Stimulated activated naive CD8-positive, alpha-beta T cell treated with anti-CD3 and anti-CD28 coated beads, Interleukin-15, amount 100 ng/mL, for 72 hours (primary cell): Measurements from ENCODE around the gene SEPTIN3.
"Not testable (repeated sequence)": the region's sequence is repeated elsewhere in the genome, so short reads cannot be mapped to it uniquely, and the experiment has no call there.

Source experiments
- ATAC-seq: fragments of 150-1000 bp; cut with Tn5 transposase; 2 replicates; pipeline ENCODE4 v1.10.0; 2021; ENCODE audit warnings: mild to moderate bottlenecking, moderate library complexity
- DNase-seq, 2 donors: peaks; one replicate each; pipeline ENCODE4 v3.0.0; 2021 to 2022
- H3K27ac Mint-ChIP-seq, 2 donors: one replicate each; pipeline ENCODE4 v1.8.0; 2022; ENCODE audit warnings: mild to moderate bottlenecking in 2 of 2, mixed read lengths in 2 of 2, moderate library complexity in 2 of 2
- H3K27me3 Mint-ChIP-seq: one replicate; pipeline ENCODE4 v1.8.0; 2022; ENCODE audit warnings: mixed read lengths
- H3K4me1 Mint-ChIP-seq: one replicate; pipeline ENCODE4 v1.8.0; 2022; ENCODE audit warnings: mild to moderate bottlenecking, mixed read lengths
- H3K4me3 Mint-ChIP-seq, 2 donors: one replicate each; pipeline ENCODE4 v1.8.0; 2022; ENCODE audit warnings: mild to moderate bottlenecking in 2 of 2, mixed read lengths in 2 of 2, moderate library complexity in 1 of 2
- H3K9me3 Mint-ChIP-seq, 2 donors: one replicate each; pipeline ENCODE4 v1.8.0; 2022; ENCODE audit warnings: mixed read lengths in 2 of 2

SEPTIN3 gene

GRCh38 chr22:41935015-41935351, 34.3 kb upstream of the SEPTIN3 start:
- no peaks in the 10 kb centered on the region for H3K9me3 Mint-ChIP-seq
- no peak overlapping the region for H3K4me3 Mint-ChIP-seq
- H3K27me3 Mint-ChIP-seq: no peaks in the 10 kb centered on the region
- H3K27ac Mint-ChIP-seq: no peak overlapping the region
- DNase-seq: no peak
- ATAC-seq: no peak
- peaks cover 30% of the 10 kb centered on the region for H3K4me1 Mint-ChIP-seq

DNA sequence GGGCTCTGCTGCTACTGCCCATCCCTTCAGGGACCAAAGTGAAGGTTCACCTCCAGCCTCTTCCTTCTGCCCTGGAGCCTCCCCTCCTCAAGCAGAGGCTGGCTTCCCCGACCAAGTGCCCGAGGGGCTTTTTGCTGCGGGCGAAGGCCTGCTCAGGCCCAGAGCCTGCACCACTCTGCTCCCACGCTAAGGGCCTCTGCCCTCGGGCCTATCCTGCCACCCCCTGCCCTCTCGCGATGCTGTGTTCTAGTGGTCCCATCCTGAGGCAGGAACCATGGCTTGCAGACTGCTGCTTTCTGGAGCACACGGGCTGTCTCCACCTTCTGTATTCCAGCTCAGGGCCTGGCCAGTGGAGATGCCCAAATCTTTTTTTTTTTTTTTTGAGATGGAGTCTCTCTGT, 33.7 kb upstream of the SEPTIN3 start:
- H3K27me3 Mint-ChIP-seq: no peaks in the 10 kb centered on the region
- ATAC-seq (no peak), DNase-seq (no peak)
- H3K4me1 Mint-ChIP-seq: peaks cover 35% of the 10 kb centered on the region
- no peaks in the 10 kb centered on the region for H3K9me3 Mint-ChIP-seq
- no peak overlapping the region for H3K4me3 Mint-ChIP-seq
- no peak overlapping the region for H3K27ac Mint-ChIP-seq

- no peak overlapping the region for H3K4me3 Mint-ChIP-seq
- no peak for ATAC-seq
- no peak for DNase-seq
- peaks cover 48% of the 10 kb centered on the region for H3K4me1 Mint-ChIP-seq
- H3K9me3 Mint-ChIP-seq: no peaks in the 10 kb centered on the region
- no peak overlapping the region for H3K27ac Mint-ChIP-seq
- no peaks in the 10 kb centered on the region for H3K27me3 Mint-ChIP-seq
Observed at GRCh38 chr22:41936894-41937169, 32.4 kb upstream of the SEPTIN3 start.

DNA sequence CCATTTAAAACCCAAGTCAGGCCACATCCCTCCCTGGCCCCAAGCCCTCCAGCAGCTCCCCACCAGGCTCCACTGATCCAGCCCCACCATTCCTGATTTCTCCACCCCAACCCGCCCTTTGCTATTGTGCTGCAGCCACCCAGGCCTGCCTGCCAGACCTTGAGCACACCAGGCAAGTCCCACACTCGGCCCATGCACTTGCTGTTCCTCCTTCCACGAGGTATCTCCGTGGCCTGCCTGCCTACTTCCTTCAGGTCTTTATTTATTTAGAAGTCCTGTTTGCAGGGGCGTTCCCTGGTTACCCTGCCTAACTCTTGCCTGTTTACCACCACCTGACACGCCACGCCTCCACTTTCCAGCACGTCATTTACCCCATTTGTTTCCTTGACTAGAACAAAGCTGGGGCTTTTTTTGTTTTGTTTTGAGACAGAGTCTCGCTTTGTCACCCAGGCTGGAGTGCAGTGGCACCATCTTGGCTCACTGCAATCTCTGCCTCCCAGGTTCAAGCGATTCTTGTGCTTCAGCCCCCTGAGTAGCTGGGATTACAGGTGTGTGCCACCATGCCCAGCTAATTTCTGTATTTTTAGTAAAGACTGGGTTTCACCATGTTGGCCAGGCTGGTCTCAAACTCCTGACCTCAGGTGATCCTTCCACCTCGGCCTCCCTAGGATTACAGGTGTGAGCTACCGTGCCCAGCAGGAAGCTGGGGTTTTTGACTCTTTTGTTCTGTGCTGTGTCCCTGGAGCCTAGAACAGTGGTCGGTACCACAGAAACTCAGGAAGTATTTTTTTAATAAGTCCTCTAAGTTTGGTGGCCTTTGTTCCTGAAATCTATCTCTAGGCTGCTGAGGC, 29.0 kb upstream of the SEPTIN3 start:
- DNase-seq: peak; percentile 84 to 95
- Mint-ChIP-seq H3K27me3 (no peaks in the 10 kb centered on the region), H3K4me3 (peak overlapping the region; percentile 74 to 85), H3K4me1 (peaks cover 59% of the 10 kb centered on the region), H3K27ac (peak overlapping the region; percentile 99 to 100), H3K9me3 (no peaks in the 10 kb centered on the region)
- peak; percentile 88 for ATAC-seq

- Mint-ChIP-seq H3K27ac (peak overlapping the region; percentile 99 to 100), H3K9me3 (no peaks in the 10 kb centered on the region), H3K4me1 (peaks cover 67% of the 10 kb centered on the region), H3K4me3 (peak overlapping the region; percentile 74 to 85), H3K27me3 (no peaks in the 10 kb centered on the region)
- DNase-seq (peak; percentile 84 to 88), ATAC-seq (peak; percentile 72)
Observed at GRCh38 chr22:41940832-41941765, 28.1 kb upstream of the SEPTIN3 start.

DNA sequence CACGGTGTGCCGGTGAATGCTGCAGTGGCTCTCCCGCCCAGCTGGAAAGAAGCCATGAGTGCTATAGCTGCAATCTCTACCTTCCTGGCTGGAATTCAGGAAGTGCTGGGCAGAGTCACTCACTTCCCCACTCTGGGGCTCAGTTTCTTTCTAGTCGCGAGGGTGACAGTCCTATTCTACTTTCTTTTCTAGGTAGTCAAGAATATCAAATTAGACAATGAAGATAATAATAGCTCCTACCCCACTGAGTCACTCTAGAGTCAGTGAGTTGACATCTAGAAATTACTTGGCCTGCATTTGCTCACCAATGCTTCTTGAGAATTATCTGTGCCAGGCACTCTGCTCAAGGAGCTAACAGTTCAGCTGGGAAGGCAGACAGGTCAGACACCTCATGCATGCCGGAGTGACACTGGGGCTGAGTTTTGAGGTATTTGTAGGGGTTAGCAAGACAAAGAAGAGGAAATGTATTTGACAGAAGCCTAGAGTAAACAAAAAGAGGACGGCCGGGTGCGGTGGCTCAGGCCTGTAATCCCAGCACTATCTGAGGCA, 25.5 kb upstream of the SEPTIN3 start:
- Mint-ChIP-seq H3K4me3 (peak overlapping the region in 1 of 2 donors; percentile 67), H3K4me1 (peaks cover 83% of the 10 kb centered on the region), H3K27ac (peak overlapping the region in 1 of 2 donors; percentile 13), H3K9me3 (no peaks in the 10 kb centered on the region), H3K27me3 (no peaks in the 10 kb centered on the region)
- no peak for DNase-seq
- ATAC-seq: no peak

DNA sequence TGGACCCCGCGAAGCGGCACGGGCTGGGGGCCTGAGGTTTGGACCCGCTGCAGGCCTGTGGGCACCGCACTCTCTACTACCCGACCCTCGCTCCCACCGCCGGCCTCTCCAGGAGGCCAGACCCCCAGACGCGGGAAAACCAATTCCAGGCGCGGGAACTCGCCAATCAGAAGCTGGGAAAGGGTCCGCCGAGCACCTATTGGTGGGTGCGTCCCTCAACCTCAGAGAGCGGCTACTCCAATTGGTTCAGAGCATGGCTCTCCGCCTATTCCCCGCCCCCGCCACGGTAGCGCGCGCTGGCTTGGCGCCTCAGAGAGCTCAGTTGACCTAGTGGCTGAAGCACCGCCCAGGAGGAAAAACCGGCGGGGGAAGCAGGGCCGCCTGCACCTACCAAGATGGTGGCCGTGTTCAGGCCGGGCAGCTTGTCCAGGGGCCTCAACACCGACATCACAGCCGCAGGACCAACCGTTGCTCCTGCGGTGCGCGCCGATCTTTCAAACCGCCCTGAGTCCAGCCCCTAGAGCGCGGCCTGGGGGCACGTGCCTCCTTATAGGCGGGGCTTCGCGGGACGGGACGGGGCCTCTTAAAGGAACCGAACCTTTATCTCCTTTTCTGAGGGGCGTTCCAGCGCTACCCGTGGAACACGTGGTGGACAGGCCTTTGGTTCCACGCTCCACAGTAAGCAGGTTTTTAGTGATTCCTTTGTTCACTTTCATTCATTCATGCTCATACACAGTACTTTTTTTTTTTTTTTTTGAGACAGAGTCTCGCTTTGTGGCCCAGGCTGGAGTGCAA, 22.4 kb upstream of the SEPTIN3 start, which contains the start of gene CENPM:
TSS of gene CENPM (minus strand) at position 524 of the 795 bp plus-strand sequence. CDS start at position 448, 76 bp downstream.
- H3K27ac Mint-ChIP-seq: peak within 1 kb of the TSS; percentile 92 to 94
- H3K27me3 Mint-ChIP-seq: no peaks in the 10 kb centered on the region
- peak within 1 kb of the TSS; percentile 80 to 95 for H3K4me3 Mint-ChIP-seq
- ATAC-seq (peak; percentile 98), DNase-seq (peak; percentile 93 to 95)
- H3K9me3 Mint-ChIP-seq: no peaks in the 10 kb centered on the region
- H3K4me1 Mint-ChIP-seq: peaks cover 65% of the 10 kb centered on the region

- ATAC-seq (no peak), DNase-seq (no peak)
- H3K27ac Mint-ChIP-seq: peak overlapping the region in 1 of 2 donors; percentile 92
- H3K27me3 Mint-ChIP-seq: no peaks in the 10 kb centered on the region
- H3K4me3 Mint-ChIP-seq: peak overlapping the region; percentile 80 to 95
- H3K9me3 Mint-ChIP-seq: no peaks in the 10 kb centered on the region
- peaks cover 61% of the 10 kb centered on the region for H3K4me1 Mint-ChIP-seq
Observed at GRCh38 chr22:41947424-41948080, 21.7 kb upstream of the SEPTIN3 start.

DNA sequence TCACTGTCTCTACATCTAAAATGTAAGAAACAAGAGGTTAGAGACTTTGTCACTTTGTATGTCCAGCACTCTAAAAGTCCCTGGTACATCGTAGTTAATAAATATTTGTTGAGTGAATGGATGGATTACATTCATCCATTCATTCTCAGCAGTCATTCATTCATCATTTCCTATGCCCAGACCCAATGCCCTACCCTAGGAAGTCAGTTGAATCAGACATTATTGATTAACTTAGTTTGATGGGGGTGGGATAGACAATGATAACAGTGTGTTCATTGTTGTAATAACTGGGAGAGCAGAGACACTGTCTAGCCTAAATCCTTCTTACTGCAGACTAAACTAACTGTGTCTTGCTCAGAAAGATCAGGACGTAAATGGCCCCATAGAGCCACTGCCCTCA, 21.1 kb upstream of the SEPTIN3 start:
- Mint-ChIP-seq H3K4me3 (peak overlapping the region; percentile 80 to 95), H3K4me1 (peaks cover 57% of the 10 kb centered on the region), H3K27ac (no peak overlapping the region), H3K27me3 (no peaks in the 10 kb centered on the region), H3K9me3 (no peaks in the 10 kb centered on the region)
- no peak for DNase-seq
- ATAC-seq: no peak

DNA sequence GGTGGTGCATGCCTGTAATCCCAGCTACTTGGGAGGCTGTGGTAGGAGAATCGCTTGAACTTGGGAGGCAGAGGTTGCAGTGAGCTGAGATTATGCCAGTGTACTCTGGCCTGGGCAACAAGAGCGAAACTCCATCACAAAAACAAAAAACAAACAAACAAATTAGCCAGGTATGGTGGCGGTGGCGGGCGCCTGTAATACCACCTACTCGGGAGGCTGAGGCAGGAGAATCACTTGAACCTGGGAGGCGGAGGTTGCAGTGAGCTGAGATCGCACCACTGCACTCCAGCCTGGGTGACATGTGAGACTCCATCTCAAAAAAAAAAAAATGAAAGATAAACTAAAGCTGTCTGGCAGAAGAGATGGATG, 20.3 kb upstream of the SEPTIN3 start:
- not testable (repeated sequence) for ATAC-seq, H3K9me3 Mint-ChIP-seq, H3K27me3 Mint-ChIP-seq, DNase-seq
- Mint-ChIP-seq H3K4me1 (peaks cover 49% of the 10 kb centered on the region), H3K27ac (peak overlapping the region in 1 of 2 donors; percentile 81), H3K4me3 (peak overlapping the region in 1 of 2 donors; percentile 2)

GRCh38 chr22:41949297-41949965, 19.8 kb upstream of the SEPTIN3 start:
- ATAC-seq: no peak
- no peak for DNase-seq
- peak overlapping the region in 1 of 2 donors; percentile 81 for H3K27ac Mint-ChIP-seq
- peak overlapping the region; percentile 2 to 16 for H3K4me3 Mint-ChIP-seq
- H3K4me1 Mint-ChIP-seq: peaks cover 46% of the 10 kb centered on the region
- H3K27me3 Mint-ChIP-seq: no peaks in the 10 kb centered on the region
- H3K9me3 Mint-ChIP-seq: no peaks in the 10 kb centered on the region

- no peak within 1 kb of the TSS for H3K4me3 Mint-ChIP-seq
Observed at GRCh38 chr22:41951898-41952474, 17.3 kb upstream of the SEPTIN3 start, which contains the start of gene SMIM45. Gene SMIM45, plus strand, starts transcription at chr22:41952150.

GRCh38 chr22:41952713-41953112, 16.5 kb upstream of the SEPTIN3 start:
- peaks cover 29% of the 10 kb centered on the region for H3K4me1 Mint-ChIP-seq
- DNase-seq (no peak), ATAC-seq (no peak)
- peaks cover 4% of the 10 kb centered on the region for H3K27me3 Mint-ChIP-seq
- H3K9me3 Mint-ChIP-seq: no peaks in the 10 kb centered on the region
- H3K4me3 Mint-ChIP-seq: no peak overlapping the region
- no peak overlapping the region for H3K27ac Mint-ChIP-seq

More at GRCh38 chr22:41951898-41952474, 17.3 kb upstream of the SEPTIN3 start, which contains the start of gene SMIM45:
- no peak for ATAC-seq
- Mint-ChIP-seq H3K27ac (no peak within 1 kb of the TSS), H3K27me3 (no peaks in the 10 kb centered on the region), H3K4me1 (peaks cover 30% of the 10 kb centered on the region), H3K9me3 (no peaks in the 10 kb centered on the region)
- no peak for DNase-seq
